ENCODE measurements around the gene OGFOD3.

- TF ChIP-seq EP300 (IDR thresholded peaks at IDR 0.05) (no peak), CTCF (IDR thresholded peaks at IDR 0.05) (no peak), EHF (CRISPR knock-in tag; IDR thresholded peaks at IDR 0.05) (no peak), CEBPB (IDR thresholded peaks at IDR 0.05) (no peak), ELK1 (IDR thresholded peaks at IDR 0.05; ENCODE audit: low read depth, low read length) (no peak), REST (IDR thresholded peaks at IDR 0.05) (no peak), HOXB13 (CRISPR knock-in tag; IDR thresholded peaks at IDR 0.05; ENCODE audit: low read depth) (no peak), BHLHE40 (IDR thresholded peaks at IDR 0.05; ENCODE audit: low read depth, low read length) (no peak), PBX3 (IDR thresholded peaks at IDR 0.05) (no peak), RAD21 (conservative IDR thresholded peaks at IDR 0.05 in 1 of 2, IDR thresholded peaks at IDR 0.05 in 1 of 2) (no peak), HMGXB4 (CRISPR knock-in tag; IDR thresholded peaks at IDR 0.05; ENCODE audit: borderline replicate concordance) (no peak), E2F6 (IDR thresholded peaks at IDR 0.05; ENCODE audit: borderline replicate concordance, low read depth) (no peak)
These were observed 15.3 kb upstream of the OGFOD3 start for GRCh38 chr17:82433560-82434215.
